Activated T-cell treated with anti-CD3 and anti-CD28 coated beads, Interleukin-2, amount 50 U/mL, for 4 hours (primary cell): ENCODE measurements around the gene MNT. TPM values are rescaled to one million over a fixed set of nuclear protein-coding genes. Genes with fewer than 3 reads are reported as not detected.
A peak's percentile ranks its signal among the peaks of the same experiment; 100 is the strongest.
"Not testable (repeated sequence)": the region's sequence is repeated elsewhere in the genome, so short reads cannot be mapped to it uniquely, and the experiment has no call there.

ENCODE experiments used
- ATAC-seq, 2 donors: fragments of 200-7000 bp; cut with Tn5 transposase; one replicate each; pipeline ENCODE4 v1.10.0; 2021
- DNase-seq: peaks from one replicate; pipeline ENCODE4 v3.0.0-alpha.2; 2020
- H3K27me3 Mint-ChIP-seq: one replicate; pipeline ENCODE4 v1.8.0; 2021; ENCODE audit warnings: low read depth, mixed read lengths
- H3K36me3 Mint-ChIP-seq: one replicate; pipeline ENCODE4 v1.8.0; 2022; ENCODE audit warnings: mixed read lengths; ENCODE audit not compliant: insufficient read depth
- H3K4me1 Mint-ChIP-seq: one replicate; pipeline ENCODE4 v1.8.0; 2021; ENCODE audit warnings: low read depth, mixed read lengths
- H3K4me3 Mint-ChIP-seq: one replicate; pipeline ENCODE4 v1.8.0; 2021; ENCODE audit warnings: mild to moderate bottlenecking, moderate library complexity, mixed read lengths
- H3K9me3 Mint-ChIP-seq: one replicate; pipeline ENCODE4 v1.8.0; 2021; ENCODE audit warnings: mixed read lengths
- total RNA-seq, 3 donors: library from RNA; stranded (reverse); gene quantifications; one replicate each; pipeline ENCODE4 v1.2.1, GENCODE V29; 2021

MNT gene
- 10 to 100 TPM; 27.8 to 30.7 (median 29.5) TPM for total RNA-seq

GRCh38 chr17:2400877-2401425 lies at the start of gene MNT:
Gene MNT (minus strand): TSS chr17:2401060. CDS start chr17:2400712, 348 bp downstream.
- peaks cover 44% of the 10 kb centered on the region for H3K4me1 Mint-ChIP-seq
- peak; percentile 93 for DNase-seq
- peak within 1 kb of the TSS; percentile 97 for H3K4me3 Mint-ChIP-seq
- H3K36me3 Mint-ChIP-seq: no peaks in the 10 kb centered on the region
- no peaks in the 10 kb centered on the region for H3K27me3 Mint-ChIP-seq
- ATAC-seq: peak; percentile 47 to 49
- no peaks in the 10 kb centered on the region for H3K9me3 Mint-ChIP-seq

- H3K4me1 Mint-ChIP-seq: peaks cover 8% of the 10 kb centered on the region
- no peak for ATAC-seq
Measured at GRCh38 chr17:2450016-2450650, 49.3 kb upstream of the MNT start.

GRCh38 chr17:2449486-2449885 lies 48.6 kb upstream of the MNT start:
- peaks cover 5% of the 10 kb centered on the region for H3K9me3 Mint-ChIP-seq
- no peak overlapping the region for H3K4me3 Mint-ChIP-seq
- H3K27me3 Mint-ChIP-seq: no peaks in the 10 kb centered on the region

More at GRCh38 chr17:2450016-2450650, 49.3 kb upstream of the MNT start:
- Mint-ChIP-seq H3K9me3 (peaks cover 5% of the 10 kb centered on the region), H3K27me3 (no peaks in the 10 kb centered on the region), H3K4me3 (no peak overlapping the region), H3K36me3 (peaks cover 13% of the 10 kb centered on the region)
- no peak for DNase-seq

GRCh38 chr17:2447479-2447878 lies 46.6 kb upstream of the MNT start:
- H3K4me1 Mint-ChIP-seq, ATAC-seq, H3K27me3 Mint-ChIP-seq, DNase-seq, H3K4me3 Mint-ChIP-seq, H3K9me3 Mint-ChIP-seq: not testable (repeated sequence)
- peaks cover 12% of the 10 kb centered on the region for H3K36me3 Mint-ChIP-seq

More at GRCh38 chr17:2449486-2449885, 48.6 kb upstream of the MNT start:
- ATAC-seq (no peak), DNase-seq (no peak)
- peaks cover 13% of the 10 kb centered on the region for H3K36me3 Mint-ChIP-seq
- H3K4me1 Mint-ChIP-seq: peaks cover 8% of the 10 kb centered on the region

GRCh38 chr17:2445638-2446037 lies 44.8 kb upstream of the MNT start:
- no peak overlapping the region for H3K4me3 Mint-ChIP-seq
- ATAC-seq (no peak), DNase-seq (no peak)
- peaks cover 2% of the 10 kb centered on the region for H3K4me1 Mint-ChIP-seq
- peaks cover 5% of the 10 kb centered on the region for H3K9me3 Mint-ChIP-seq
- H3K27me3 Mint-ChIP-seq: no peaks in the 10 kb centered on the region
- peaks cover 21% of the 10 kb centered on the region for H3K36me3 Mint-ChIP-seq

GRCh38 chr17:2444382-2444781 lies 43.5 kb upstream of the MNT start:
- Mint-ChIP-seq H3K4me1 (peaks cover 2% of the 10 kb centered on the region), H3K4me3 (no peak overlapping the region), H3K9me3 (peaks cover 5% of the 10 kb centered on the region), H3K36me3 (peaks cover 23% of the 10 kb centered on the region), H3K27me3 (no peaks in the 10 kb centered on the region)
- ATAC-seq (no peak), DNase-seq (no peak)

- peaks cover 2% of the 10 kb centered on the region for H3K4me1 Mint-ChIP-seq
- H3K27me3 Mint-ChIP-seq: no peaks in the 10 kb centered on the region
- H3K36me3 Mint-ChIP-seq: peaks cover 28% of the 10 kb centered on the region
- H3K9me3 Mint-ChIP-seq: peaks cover 5% of the 10 kb centered on the region
- no peak for DNase-seq
- no peak for ATAC-seq
- H3K4me3 Mint-ChIP-seq: no peak overlapping the region
Measured at GRCh38 chr17:2442166-2442565, 41.3 kb upstream of the MNT start.

- H3K27me3 Mint-ChIP-seq: no peaks in the 10 kb centered on the region
- peaks cover 33% of the 10 kb centered on the region for H3K36me3 Mint-ChIP-seq
- no peak overlapping the region for H3K4me3 Mint-ChIP-seq
- ATAC-seq (no peak), DNase-seq (no peak)
- peaks cover 2% of the 10 kb centered on the region for H3K9me3 Mint-ChIP-seq
- peaks cover 2% of the 10 kb centered on the region for H3K4me1 Mint-ChIP-seq
Measured at GRCh38 chr17:2440930-2441329, 40.1 kb upstream of the MNT start.

GRCh38 chr17:2439997-2440396 lies 39.1 kb upstream of the MNT start:
- H3K36me3 Mint-ChIP-seq: peaks cover 33% of the 10 kb centered on the region

GRCh38 chr17:2438823-2439222 lies 38.0 kb upstream of the MNT start:
- Mint-ChIP-seq H3K4me1 (peaks cover 2% of the 10 kb centered on the region), H3K27me3 (no peaks in the 10 kb centered on the region), H3K36me3 (peaks cover 33% of the 10 kb centered on the region), H3K4me3 (no peak overlapping the region), H3K9me3 (no peaks in the 10 kb centered on the region)
- no peak for DNase-seq
- no peak for ATAC-seq

More at GRCh38 chr17:2439997-2440396, 39.1 kb upstream of the MNT start:
- not testable (repeated sequence) for H3K4me3 Mint-ChIP-seq, ATAC-seq, DNase-seq, H3K27me3 Mint-ChIP-seq, H3K9me3 Mint-ChIP-seq, H3K4me1 Mint-ChIP-seq

GRCh38 chr17:2436316-2436905 lies 35.6 kb upstream of the MNT start:
- DNase-seq: no peak
- no peak for ATAC-seq
- Mint-ChIP-seq H3K36me3 (peaks cover 33% of the 10 kb centered on the region), H3K9me3 (no peaks in the 10 kb centered on the region), H3K27me3 (no peaks in the 10 kb centered on the region), H3K4me1 (no peaks in the 10 kb centered on the region), H3K4me3 (no peak overlapping the region)

- no peak for ATAC-seq
- no peak for DNase-seq
- Mint-ChIP-seq H3K4me3 (no peak overlapping the region), H3K4me1 (no peaks in the 10 kb centered on the region), H3K27me3 (no peaks in the 10 kb centered on the region), H3K9me3 (no peaks in the 10 kb centered on the region), H3K36me3 (peaks cover 27% of the 10 kb centered on the region)
Measured at GRCh38 chr17:2435862-2436261, 35.0 kb upstream of the MNT start.

- Mint-ChIP-seq H3K4me1 (no peaks in the 10 kb centered on the region), H3K4me3 (no peak overlapping the region), H3K36me3 (peaks cover 25% of the 10 kb centered on the region), H3K27me3 (no peaks in the 10 kb centered on the region), H3K9me3 (no peaks in the 10 kb centered on the region)
- no peak for ATAC-seq
- no peak for DNase-seq
Measured at GRCh38 chr17:2435181-2435741, 34.4 kb upstream of the MNT start.

- ATAC-seq: no peak
- Mint-ChIP-seq H3K4me1 (no peaks in the 10 kb centered on the region), H3K27me3 (no peaks in the 10 kb centered on the region), H3K9me3 (no peaks in the 10 kb centered on the region), H3K36me3 (peaks cover 25% of the 10 kb centered on the region), H3K4me3 (no peak overlapping the region)
- no peak for DNase-seq
Measured at GRCh38 chr17:2433696-2434095, 32.8 kb upstream of the MNT start.

- no peak for DNase-seq
- H3K36me3 Mint-ChIP-seq: peaks cover 14% of the 10 kb centered on the region
- H3K4me3 Mint-ChIP-seq: no peak overlapping the region
- no peaks in the 10 kb centered on the region for H3K9me3 Mint-ChIP-seq
- H3K27me3 Mint-ChIP-seq: no peaks in the 10 kb centered on the region
- no peaks in the 10 kb centered on the region for H3K4me1 Mint-ChIP-seq
- ATAC-seq: no peak
Measured at GRCh38 chr17:2427910-2428309, 27.1 kb upstream of the MNT start.
